Tibial nerve (tissue), 4 donors: ENCODE measurements around the gene HNRNPC. TPM values are rescaled to one million over a fixed set of nuclear protein-coding genes. Genes with fewer than 3 reads are reported as not detected.
"Not testable (repeated sequence)": the region's sequence is repeated elsewhere in the genome, so short reads cannot be mapped to it uniquely, and the experiment has no call there.

Experiments used
- DNase-seq, 2 donors: peaks; one replicate each; pipeline ENCODE4 v3.0.0-alpha.2; 2019; ENCODE audit warnings: low spot score in 2 of 2
- H3K27ac ChIP-seq, 4 donors: fragments of 200-600 bp; sonication (generic) in 3 of 4; one replicate each; pipeline ENCODE4 v1.5.1; 2017 to 2019; ENCODE audit warnings: mild to moderate bottlenecking in 1 of 4
- H3K27me3 ChIP-seq, 2 donors: fragments of 200-600 bp; sonication (generic) in 1 of 2; one replicate each; pipeline versions ENCODE4 v1.5.1 to v1.6.0; 2017 to 2019
- H3K36me3 ChIP-seq, 3 donors: fragments of 200-600 bp; sonication (generic); one replicate each; pipeline ENCODE4 v1.5.1; 2018 to 2019
- H3K4me1 ChIP-seq, 4 donors: fragments of 200-600 bp; sonication (generic) in 3 of 4; one replicate each; pipeline ENCODE4 v1.5.1; 2017 to 2019
- H3K4me3 ChIP-seq, 4 donors: fragments of 200-600 bp; sonication (generic) in 3 of 4; one replicate each; pipeline ENCODE4 v1.5.1; 2017 to 2019; ENCODE audit warnings: mild to moderate bottlenecking in 1 of 4, moderate library complexity in 1 of 4
- H3K9me3 ChIP-seq, 4 donors: fragments of 200-600 bp; sonication (generic) in 3 of 4; one replicate each; pipeline ENCODE4 v1.5.1; 2017 to 2019
- CTCF ChIP-seq, 5 experiments: fragments of 200-600 bp in 3 of 5; fragments of 450-650 bp in 2 of 5; sonication (generic) in 3 of 5; IDR thresholded peaks; one replicate each; pipeline ENCODE4 v1.5.1; 2016 to 2019; ENCODE audit warnings: antibody characterized with exemption in 5 of 5, mild to moderate bottlenecking in 3 of 5, moderate library complexity in 2 of 5
- EP300 ChIP-seq, 2 donors: sonication (generic); formaldehyde crosslinking; IDR thresholded peaks; one replicate each; pipeline ENCODE4 v1.6.1; 2017; ENCODE audit warnings: antibody characterized with exemption in 2 of 2, mild to moderate bottlenecking in 1 of 2
- POLR2A ChIP-seq, 2 donors: fragments of 450-650 bp; IDR thresholded peaks; one replicate each; pipeline ENCODE4 v1.6.1; 2017; ENCODE audit warnings: antibody characterized with exemption in 2 of 2, mild to moderate bottlenecking in 2 of 2, moderate library complexity in 2 of 2
- WGBS, 2 donors: methylation state at CpG; one replicate each; pipeline ENCODE4 v1.1.5; 2018; 5-methylcytosine and 5-hydroxymethylcytosine counted together
- total RNA-seq, 4 donors: library from RNA; depleted of rRNA; stranded (reverse); fragments of >200 nt; gene quantifications; one replicate each; pipeline ENCODE4 v1.1.0, GENCODE V29; 2016

Gene HNRNPC
- total RNA-seq, 4 donors from 2014 or later = 349 to 485 (median 426) TPM

DNA sequence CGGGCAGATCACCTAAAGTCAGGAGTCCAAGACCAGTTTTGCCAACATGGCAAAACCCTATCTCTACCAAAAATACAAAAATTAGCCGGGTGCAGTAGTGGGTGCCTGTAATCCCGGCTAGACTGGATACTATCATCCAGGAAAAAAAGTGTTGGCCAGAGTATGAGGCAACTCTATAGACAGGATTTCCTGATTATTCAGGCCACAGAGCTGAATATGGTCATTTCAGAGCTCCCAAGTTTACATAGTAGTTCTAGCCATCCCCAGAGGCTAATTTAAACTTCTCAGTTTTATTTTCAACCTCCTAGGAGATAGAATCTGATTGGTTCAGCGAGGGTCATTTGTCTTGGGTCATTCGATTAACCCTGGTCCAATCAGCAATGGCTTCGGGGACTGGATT lies 17.9 kb upstream of the HNRNPC start:
- DNase-seq = no peak
- Histone ChIP-seq H3K36me3 (no peaks in the 10 kb centered on the region), H3K4me3 (no peak overlapping the region), H3K9me3 (no peaks in the 10 kb centered on the region), H3K27me3 (no peaks in the 10 kb centered on the region), H3K4me1 (no peaks in the 10 kb centered on the region), H3K27ac (no peak overlapping the region)
- WGBS, 2 donors = 74 to 81% methylated on average over 6 of the region's 6 CpGs
- TF ChIP-seq POLR2A (IDR thresholded peaks at IDR 0.05) (no peak), CTCF (IDR thresholded peaks at IDR 0.05) (no peak), EP300 (IDR thresholded peaks at IDR 0.05) (no peak)

DNA sequence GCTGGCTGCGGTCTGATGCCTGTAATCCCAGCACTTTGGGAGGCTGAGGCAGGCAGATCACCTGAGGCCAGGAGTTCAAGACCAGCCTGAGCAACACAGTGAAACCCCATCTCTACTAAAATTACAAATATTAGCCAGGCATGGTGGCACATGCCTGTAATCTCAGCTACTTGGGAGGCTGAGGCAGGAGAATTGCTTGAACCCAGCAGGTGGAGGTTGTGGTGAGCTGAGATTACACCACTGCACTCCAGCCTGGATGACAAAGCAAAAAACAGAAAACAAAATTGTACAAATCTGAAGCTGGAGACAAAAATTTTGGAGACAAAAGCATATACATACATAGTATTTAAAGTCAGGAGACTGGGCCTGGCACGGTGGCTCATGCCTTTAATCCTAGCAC lies 17.3 kb upstream of the HNRNPC start:
- 88 to 95% methylated on average over 2 of the region's 2 CpGs for WGBS, 2 donors
- not testable (repeated sequence) for H3K9me3 ChIP-seq, DNase-seq, H3K27ac ChIP-seq, H3K27me3 ChIP-seq, H3K36me3 ChIP-seq, H3K4me3 ChIP-seq, H3K4me1 ChIP-seq

GRCh38 chr14:21281917-21282316 lies 12.7 kb upstream of the HNRNPC start:
- not testable (repeated sequence) for H3K27me3 ChIP-seq, H3K36me3 ChIP-seq, H3K9me3 ChIP-seq, H3K4me3 ChIP-seq, DNase-seq, H3K4me1 ChIP-seq, H3K27ac ChIP-seq
- 82 to 85% methylated on average over 8 of the region's 8 CpGs for WGBS, 2 donors

DNA sequence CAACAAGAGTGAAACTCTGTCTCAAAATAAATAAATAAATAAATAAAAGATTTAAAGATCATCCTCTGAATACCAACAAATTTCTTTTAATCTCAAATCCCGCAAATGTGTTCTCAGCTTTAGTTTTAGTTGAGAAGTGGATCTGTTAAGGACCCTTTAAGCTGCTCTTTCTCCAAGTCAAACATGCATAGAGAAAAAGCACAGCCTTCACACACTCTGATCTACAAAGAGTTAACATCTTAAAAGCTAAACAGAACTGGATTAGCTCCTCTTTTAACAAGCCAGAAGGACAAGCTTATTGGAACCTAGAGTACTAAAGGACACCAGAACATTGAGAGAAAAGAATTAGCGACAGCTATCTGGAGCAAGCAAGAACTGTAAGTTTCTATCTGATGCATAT lies 10.5 kb upstream of the HNRNPC start, which contains the start of gene RPGRIP1:
RPGRIP1 (plus strand) TSS at position 301 of the 400 bp plus-strand sequence. CDS start 7,894 bp downstream, outside the sequence.
- DNase-seq = no peak
- no peaks in the 10 kb centered on the region for H3K36me3 ChIP-seq
- H3K9me3 ChIP-seq = no peaks in the 10 kb centered on the region
- no peaks in the 10 kb centered on the region for H3K4me1 ChIP-seq
- no peak for TF ChIP-seq CTCF (IDR thresholded peaks at IDR 0.05)
- no peak for TF ChIP-seq POLR2A (IDR thresholded peaks at IDR 0.05)
- no peak for TF ChIP-seq EP300 (IDR thresholded peaks at IDR 0.05)
- H3K27ac ChIP-seq = no peak within 1 kb of the TSS
- H3K4me3 ChIP-seq = no peak within 1 kb of the TSS
- 79 to 86% methylated on average over 2 of the region's 2 CpGs for WGBS, 2 donors
- no peaks in the 10 kb centered on the region for H3K27me3 ChIP-seq

DNA sequence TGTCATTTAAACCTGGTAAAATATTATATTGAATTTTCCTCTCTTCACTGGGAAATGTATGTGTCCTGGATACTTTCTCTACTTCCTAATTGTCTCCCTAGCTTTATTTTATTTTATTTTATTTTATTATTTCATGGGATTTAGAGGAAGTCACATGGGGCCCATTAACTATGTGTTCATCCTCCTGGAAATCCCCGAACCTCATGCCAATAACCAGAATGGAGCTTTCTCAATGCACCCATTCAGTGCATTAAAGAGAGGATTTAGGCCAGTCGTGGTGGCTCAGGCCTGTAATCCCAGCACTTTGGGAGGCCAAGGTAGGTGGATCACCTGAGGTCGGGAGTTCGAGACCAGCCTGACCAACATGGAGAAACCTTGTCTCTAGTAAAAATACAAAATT lies 9.4 kb upstream of the HNRNPC start:
- Histone ChIP-seq H3K4me3 (no peak overlapping the region), H3K36me3 (no peaks in the 10 kb centered on the region), H3K9me3 (no peaks in the 10 kb centered on the region), H3K27ac (no peak overlapping the region), H3K27me3 (no peaks in the 10 kb centered on the region), H3K4me1 (no peaks in the 10 kb centered on the region)
- DNase-seq = no peak
- TF ChIP-seq CTCF (IDR thresholded peaks at IDR 0.05) = no peak
- no peak for TF ChIP-seq EP300 (IDR thresholded peaks at IDR 0.05)
- TF ChIP-seq POLR2A (IDR thresholded peaks at IDR 0.05) = no peak
- 63 to 66% methylated on average over 4 of the region's 4 CpGs for WGBS, 2 donors

GRCh38 chr14:21275261-21275858 lies 6.1 kb upstream of the HNRNPC start:
- DNase-seq = no peak
- Histone ChIP-seq H3K4me1 (peaks cover 0 to 6% (median 0%) of the 10 kb centered on the region in 4 donors), H3K4me3 (no peak overlapping the region), H3K27me3 (no peaks in the 10 kb centered on the region), H3K9me3 (no peaks in the 10 kb centered on the region), H3K27ac (no peak overlapping the region), H3K36me3 (no peaks in the 10 kb centered on the region)
- 75 to 85% methylated on average over 9 of the region's 9 CpGs for WGBS, 2 donors
- TF ChIP-seq CTCF (IDR thresholded peaks at IDR 0.05) (no peak), EP300 (IDR thresholded peaks at IDR 0.05) (no peak), POLR2A (IDR thresholded peaks at IDR 0.05) (no peak)

- H3K4me1 ChIP-seq = peaks cover 0 to 17% (median 0%) of the 10 kb centered on the region in 4 donors
- not testable (repeated sequence) for H3K4me3 ChIP-seq, DNase-seq, H3K27ac ChIP-seq, H3K36me3 ChIP-seq, H3K27me3 ChIP-seq, H3K9me3 ChIP-seq
- 92 to 94% methylated on average over 17 of the region's 17 CpGs for WGBS, 2 donors
Observed at GRCh38 chr14:21272661-21273060, 3.4 kb upstream of the HNRNPC start.
